HG03342 (cell line): ENCODE results near the gene RAD54L.

ENCODE experiments used
- ATAC-seq: cut with Tn5 transposase; IDR thresholded peaks from one replicate; pipeline ENCODE4 v1.9.1; 2021; ENCODE audit warnings: mild to moderate bottlenecking, moderate library complexity; ENCODE audit not compliant: unreplicated experiment

The RAD54L gene

DNA sequence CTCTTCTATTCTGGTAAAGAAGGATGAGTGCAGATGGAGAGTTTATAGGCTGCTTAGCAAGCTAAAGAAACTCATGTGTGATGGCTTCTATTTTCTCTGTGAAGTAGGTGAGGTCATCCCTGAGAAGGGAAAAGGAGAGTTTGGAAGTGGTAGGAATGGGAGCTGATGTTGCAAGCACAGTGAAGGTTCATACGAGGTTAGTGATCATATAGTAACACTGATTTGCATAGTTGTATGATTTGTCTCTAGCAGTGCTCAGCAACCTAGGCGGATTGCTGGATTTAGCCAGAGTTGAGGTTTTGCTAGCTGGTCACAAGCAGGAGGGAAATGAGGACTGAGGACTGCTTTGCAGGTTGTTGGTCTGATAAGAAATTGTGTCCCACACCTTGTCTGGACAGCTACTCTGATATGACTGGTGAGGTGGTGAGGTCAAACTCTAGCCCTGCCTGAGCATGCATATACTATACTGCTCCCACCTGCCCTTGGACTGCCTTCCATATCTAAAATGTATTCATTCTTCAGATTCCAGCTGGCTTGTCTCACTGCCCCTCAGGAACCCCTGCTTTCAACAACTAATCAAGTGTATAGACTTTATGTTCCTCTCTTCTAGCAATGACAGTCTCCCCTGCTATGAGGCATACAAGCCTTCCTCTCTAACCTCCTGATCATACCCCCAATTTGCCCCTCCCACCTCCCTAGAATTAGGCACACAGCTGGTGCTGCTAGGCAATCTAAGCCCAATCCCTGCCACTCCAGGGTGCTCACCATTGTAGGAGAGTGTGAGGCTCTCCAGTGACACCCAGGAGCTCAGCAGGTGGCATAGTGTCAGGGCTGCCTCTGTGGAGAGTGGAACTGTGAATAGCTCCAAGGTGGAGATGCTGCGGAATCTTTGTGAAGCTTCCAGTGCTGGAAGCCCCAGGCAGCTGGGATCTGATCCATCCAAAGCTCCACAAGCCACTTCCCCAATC is 37.3 kb downstream of the RAD54L start:
- no peak for ATAC-seq

DNA sequence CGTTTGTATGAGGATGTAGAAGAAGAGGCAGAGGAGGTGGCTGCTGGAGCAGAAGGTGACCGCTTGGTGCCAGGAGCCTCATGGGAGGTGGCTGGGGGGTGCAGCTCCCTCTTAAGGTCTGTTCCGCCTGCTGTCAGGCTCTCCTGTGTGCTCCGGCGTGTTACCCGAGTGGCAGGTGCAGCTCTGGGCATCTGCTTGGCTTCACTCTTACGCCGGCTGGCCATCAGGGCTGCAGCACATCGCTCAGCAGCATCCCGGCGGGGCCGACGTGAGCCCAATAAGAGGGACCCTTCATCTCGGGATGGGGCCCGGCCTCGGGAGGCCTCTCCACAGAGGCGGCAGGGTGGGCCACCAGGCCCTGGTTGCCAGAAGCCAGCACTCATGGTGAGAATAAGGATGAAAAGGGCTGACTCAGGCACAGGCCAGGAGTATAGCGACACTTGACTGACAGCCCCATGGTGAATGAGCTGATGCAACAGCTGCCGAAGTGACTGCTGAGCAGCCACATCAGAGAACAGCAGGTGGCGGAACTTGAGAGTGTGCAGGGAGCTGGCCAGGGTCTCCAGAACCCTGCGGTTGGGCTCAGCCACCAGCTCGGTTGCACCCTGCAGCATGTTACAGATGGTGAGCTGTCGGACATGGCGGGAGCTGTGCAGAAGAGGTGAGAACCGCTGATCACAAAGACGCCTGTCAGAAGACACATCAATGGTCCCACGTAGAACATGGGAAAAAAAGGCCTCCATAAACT is 38.3 kb downstream of the RAD54L start:
- no peak for ATAC-seq

DNA sequence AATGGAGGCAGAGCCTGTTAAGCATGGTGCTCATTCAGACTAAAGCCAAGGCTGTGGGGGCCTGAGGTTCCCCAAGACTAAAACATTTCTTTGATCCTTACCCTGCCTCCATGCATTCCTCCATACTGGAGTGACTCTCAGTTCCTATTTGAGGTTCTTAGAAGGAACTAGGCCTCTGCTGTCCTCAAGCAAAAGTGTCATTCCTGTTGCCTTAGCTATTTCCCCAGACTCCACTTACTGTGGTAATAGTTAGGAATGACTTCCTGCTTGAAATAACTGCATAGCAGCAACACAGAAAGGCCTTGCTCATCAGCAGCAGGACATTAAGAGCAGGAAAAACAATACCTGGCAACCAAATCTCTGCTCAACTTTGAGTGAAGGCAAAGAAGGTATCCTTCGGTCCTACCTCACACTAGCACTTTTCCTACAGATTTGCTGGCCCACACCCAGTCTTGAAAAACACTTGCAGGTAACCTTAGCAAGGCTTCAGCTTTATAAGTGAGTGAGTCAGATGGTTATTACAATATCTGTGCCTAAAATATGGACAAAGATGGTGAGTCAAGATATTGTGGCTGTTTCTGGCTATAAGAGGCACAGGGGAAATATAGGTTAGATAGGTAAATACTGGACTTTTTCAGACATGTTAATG is 41.0 kb downstream of the RAD54L start:
- no peak for ATAC-seq

DNA sequence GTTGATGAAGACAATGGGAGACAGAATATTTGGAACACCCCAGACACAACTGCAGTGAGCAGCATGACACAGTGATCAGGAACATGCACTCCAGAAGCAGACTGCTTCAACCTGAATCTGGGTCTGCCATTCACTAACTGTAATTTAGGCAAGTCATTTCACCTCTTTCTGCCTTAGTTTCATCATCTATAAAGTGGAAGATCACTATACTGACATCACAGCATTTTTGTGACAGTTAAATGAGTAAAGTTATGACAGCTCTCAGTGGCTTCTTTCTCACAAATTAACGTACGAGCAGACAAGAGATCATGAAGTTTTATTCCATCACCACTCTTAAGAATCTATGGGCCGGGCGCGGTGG is 41.6 kb downstream of the RAD54L start:
- ATAC-seq: no peak

DNA sequence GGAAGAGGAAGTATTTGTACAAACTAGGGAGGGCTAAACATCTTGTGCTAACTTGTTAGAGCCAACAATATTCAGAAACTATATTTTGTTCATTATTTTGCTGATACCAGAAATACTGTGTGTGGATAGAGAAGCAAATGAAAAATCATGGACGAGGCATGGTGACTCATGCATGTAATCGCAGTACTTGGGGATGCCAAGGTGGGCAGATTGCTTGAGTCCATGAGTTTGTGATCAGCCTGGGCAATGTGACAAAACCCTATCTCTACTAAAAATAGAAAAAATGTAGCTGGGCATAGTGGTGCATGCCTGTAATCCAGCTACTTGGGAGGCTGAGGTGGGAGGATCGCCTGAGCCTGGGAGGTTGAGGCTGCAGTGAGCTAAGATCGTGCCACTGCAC is 42.4 kb downstream of the RAD54L start:
- no peak for ATAC-seq

DNA sequence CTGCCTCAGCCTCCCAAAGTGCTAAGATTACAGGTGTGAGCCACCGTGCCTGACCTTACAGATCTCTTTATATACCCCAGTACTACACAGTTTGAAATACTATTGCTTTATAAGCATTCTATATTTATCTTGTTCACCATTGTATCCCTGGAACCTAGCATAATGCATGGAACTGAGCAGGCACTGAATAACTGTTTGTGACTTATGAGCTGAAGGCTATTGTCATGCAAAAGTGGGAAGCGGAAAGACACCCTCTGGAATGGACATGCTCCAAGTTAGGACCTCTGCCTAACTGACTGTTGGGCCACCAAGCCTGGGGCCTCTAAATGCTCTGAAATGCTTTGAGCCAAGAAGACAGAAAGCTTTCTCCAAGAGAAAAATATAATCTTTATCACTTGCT is 47.7 kb downstream of the RAD54L start:
- ATAC-seq: no peak

DNA sequence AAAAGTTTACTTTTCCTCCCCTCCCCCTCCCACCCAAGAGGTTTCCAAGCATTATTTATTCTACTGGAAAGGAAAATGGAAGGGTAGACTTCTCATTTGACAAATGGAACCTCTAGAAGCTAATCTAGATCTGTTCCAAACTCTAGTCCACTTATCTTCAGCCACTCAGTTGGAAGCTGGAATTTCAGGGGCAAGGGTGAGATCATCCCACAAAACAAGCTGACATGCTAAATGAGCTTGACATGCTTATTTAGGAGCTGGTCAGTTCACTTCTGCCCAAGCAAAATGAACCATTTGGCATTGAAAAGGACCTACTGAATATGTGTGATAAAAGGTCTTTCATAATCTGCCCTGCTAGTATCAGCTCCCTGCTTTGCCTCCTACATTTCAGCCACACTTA is 50.8 kb downstream of the RAD54L start:
- ATAC-seq: no peak

DNA sequence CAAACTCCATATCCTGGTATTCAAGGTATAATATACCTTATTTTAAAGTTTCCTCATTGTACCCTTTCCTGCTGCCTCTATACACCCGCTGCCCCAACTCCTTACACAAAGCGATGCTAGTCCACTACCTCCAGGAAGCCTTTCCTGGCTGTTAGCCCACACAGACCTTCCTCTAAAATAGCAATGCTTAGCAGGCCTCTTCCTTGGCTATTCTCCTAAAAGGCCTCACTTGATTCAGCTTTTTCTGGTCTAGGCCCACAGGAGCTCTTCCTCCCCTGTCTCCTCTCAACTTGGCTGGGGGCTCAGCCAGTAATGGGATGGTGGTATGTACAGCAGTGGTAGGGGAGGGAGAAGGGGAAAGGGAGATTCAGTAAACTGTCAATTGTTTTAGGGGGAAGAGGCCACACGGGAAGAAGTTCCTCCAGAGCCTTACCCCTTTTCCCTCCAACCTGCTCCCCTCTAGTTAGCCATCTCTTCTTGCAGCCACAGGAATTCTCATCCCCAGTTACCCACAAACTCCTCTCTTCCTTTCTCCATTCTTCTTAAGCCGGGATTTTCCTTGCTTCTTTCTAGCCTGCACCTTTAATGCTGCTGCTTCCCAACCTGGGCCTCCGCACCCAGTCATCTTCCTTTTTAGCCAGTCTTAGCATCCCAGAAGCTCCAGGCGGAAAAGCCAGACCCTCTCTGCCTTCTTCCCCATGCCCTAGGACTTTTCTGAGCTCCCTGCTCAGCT is 53.3 kb downstream of the RAD54L start:
- ATAC-seq: no peak

DNA sequence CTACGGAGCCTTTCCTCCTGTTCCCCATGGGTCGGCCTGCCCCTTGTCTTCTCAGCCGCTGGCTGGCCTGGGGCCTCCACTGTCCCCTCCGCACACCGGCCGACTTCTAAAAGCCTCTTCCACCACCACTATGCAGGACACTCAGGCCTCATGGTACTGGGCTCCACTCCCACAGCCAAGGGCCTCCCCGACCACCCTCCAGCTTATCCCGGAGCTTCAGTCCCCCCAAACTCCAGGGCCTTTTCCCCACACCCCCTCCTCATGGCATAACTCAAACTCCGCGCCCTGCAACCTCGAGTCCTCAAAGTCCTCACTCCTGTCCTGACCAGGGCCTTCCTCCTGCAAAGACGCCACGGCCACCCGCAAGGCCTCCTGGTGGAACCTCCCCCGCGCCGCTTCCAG is 53.8 kb downstream of the RAD54L start:
- ATAC-seq: no peak

DNA sequence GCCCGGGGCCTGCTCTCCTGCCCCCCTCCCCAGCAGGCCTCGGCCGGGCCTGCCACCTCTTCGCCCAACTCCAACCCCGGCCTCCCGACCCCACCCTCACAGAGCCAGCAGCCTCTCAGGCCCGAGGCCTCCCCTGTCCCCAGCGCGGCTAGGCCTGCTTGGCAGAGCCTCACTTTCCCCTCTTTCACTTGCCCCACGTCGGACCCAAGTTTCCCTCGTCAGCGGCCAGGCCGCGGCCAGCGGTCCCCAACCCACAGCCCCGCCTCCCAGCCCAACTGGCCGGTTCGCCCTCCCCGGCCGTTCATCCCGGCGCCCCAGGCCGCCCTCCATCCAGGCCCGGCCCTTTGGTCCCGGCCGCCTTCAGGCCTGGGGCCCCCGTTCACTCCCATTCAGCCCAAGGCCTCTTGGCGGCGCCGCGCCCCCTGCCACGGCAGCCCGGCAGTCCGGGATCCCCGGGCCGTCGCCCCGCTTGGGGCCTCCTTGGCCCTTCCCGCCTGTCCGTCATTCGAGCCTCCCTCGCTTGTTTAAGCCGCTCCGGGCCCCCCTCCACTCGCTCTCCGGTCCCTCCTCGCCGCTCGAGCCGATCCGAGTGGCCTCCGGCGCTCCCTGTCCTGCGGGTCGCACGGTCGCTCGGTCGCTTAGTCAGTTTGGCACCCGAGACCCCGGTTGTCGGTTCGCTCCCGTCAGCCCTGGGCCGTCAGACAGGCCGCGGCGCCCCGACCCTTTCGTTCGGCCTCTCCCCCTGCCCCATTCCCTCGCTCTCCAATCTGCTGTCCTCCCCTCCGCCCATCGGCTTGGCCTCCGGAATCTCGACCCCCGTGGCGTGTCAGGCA is 54.5 kb downstream of the RAD54L start:
- ATAC-seq: peak; percentile 33

DNA sequence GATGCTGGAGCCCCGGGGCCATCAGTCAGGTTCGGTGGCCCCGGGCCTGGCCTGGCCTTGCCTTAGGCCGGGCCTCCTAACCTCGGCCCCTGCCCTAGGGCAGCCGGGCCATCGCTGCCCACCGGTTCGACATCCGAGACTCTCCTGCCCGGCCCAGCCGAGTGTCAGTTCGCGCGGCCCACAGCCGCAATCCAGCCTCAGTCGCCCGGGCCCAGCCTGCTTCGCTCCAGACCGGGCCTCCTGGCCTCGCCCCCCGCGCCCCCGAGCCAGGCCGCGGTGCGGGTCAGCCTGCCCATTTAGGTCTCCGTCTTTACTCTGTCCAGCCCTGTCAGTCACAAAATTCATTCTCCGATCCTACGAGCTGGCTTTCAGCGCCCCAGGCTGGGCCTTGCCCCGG is 55.1 kb downstream of the RAD54L start:
- ATAC-seq: no peak

DNA sequence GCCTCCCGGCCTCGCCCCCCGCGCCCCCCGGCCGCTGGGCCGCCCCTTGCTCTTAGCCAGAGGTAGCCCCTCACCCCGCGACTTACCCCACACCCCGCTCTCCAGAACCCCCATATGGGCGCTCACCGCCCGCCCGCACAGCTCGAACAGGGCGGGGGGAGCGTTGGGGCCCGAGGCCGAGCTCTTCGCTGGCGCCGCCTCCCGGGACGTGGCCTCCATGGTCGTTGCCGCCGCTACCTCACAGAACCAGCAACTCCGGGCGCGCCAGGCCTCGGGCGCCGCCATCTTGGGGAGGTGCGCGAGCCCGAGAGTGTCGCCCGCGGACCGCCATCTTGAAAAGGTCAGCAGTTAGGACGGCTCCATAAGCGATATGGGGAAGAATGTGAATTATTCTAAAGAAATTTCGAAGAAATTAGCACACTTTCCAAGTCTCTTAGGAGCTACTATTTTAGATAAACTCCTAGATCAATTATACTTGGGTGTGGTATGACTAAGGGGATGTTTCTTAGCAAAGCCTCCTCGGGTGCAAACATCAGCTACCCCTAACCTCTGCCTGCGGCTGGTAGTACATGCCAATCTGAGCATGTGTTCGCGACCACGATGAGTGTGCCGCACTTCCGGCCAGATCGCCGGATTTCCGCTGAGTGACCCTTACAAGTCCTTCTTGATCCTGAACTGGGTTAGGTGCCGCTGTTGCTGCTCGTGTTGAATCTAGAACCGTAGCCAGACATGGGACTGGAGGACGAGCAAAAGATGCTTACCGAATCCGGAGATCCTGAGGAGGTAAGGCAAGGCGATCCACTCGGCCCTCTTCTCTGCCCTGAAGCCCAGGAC is 55.7 kb downstream of the RAD54L start, which contains the start of the genes LRRC41 and UQCRH:
Gene LRRC41 (minus strand): TSS at position 579 of the 834 bp plus-strand sequence. CDS start 294 bp downstream, at position 285.
Gene UQCRH (plus strand): TSS at position 661 of the 834 bp plus-strand sequence. CDS start 69 bp downstream, at position 730.
- peak; percentile 75 for ATAC-seq

DNA sequence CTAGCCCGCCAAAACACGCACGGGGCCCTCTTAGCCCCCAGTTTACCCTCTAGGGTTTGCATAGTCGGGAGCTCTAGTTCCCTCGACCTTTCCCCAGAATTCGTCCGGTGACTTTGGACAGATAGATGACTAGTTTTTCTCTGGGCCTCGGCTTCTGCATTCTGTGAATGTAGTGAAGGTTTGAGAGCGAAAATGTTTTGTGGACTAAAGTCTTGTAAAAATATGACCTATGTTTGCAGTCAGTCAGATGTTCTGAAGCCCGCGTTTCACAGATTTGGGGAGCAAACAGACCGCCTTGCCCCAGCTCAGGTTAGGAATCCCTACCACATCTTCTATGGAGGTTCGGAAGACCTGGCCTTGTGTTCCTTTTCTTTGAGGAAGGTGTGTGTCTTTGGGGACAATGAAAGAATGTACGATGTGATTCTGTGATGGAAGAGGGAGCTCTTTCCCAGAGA is 56.3 kb downstream of the RAD54L start:
- no peak for ATAC-seq

DNA sequence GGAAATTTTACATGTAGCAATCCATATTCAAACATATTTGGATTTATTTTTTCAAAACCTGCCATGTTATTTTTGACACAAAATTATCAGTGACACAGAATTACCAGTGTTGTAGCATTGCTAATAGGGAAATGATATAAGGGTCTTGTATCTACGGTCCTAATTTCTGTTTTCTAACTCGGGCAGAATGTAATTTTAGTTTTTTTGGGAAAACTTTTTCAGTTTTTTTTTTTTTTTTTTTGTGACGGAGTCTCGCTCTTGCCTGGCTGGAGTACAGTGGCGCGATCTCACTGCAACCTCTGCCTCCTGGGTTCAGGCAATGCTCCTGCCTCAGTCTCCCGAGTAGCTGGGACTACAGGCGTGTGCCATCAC is 58.6 kb downstream of the RAD54L start:
- ATAC-seq: no peak

DNA sequence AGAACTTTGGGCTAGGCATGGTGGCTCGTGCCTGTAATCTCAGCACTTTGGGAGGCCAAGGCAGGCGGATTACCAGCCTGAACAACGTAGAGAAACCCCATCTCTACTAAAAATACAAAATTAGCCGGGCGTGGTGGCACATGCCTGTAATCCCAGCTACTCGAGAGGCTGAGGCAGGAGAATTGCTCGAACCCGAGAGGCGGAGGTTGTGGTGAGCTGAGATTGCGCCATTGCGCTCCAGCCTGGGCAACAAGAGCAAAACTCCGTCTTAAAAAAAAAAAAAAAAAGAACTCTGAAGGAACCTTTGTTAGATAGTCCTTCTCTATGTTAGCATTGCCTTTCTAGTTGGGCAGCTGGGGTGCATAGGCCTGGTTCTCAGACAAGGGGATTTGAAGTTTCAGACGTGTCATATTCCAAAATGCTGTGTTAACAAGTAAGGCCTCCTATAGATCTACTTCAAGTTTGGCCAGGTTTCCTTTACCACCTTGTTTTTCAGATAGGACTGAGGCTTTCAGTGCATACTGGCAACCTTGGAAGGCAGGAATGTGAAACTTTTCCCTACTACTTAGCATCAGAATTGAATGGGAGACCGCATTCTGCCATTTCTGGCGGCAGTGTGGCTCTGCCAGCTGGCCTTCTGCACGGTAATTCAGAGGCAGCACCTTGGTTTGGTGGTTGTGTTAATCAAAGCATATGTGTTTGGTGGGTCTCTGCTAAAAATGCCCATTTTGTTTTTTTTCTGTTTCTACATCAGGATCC is 62.0 kb downstream of the RAD54L start:
- ATAC-seq: no peak

DNA sequence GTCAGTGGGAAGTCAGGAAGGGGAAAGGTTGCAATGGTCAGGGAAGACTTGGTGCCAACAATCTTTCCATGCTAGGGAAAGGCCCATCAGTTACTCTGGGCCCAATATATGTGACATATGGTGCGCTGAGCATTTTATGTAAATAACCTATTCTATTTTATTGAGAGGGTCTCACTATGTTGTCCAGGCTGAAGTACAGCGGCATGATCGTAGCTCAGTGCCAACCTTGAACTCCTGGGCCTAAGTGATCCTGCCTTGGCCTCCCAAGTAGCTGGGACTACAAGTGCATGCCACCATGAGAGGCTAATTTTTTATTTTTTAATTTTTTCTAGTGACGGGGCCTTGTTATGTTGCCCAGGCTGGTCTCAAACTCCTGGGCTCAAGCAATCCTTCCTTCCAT is 62.8 kb downstream of the RAD54L start:
- ATAC-seq: no peak

DNA sequence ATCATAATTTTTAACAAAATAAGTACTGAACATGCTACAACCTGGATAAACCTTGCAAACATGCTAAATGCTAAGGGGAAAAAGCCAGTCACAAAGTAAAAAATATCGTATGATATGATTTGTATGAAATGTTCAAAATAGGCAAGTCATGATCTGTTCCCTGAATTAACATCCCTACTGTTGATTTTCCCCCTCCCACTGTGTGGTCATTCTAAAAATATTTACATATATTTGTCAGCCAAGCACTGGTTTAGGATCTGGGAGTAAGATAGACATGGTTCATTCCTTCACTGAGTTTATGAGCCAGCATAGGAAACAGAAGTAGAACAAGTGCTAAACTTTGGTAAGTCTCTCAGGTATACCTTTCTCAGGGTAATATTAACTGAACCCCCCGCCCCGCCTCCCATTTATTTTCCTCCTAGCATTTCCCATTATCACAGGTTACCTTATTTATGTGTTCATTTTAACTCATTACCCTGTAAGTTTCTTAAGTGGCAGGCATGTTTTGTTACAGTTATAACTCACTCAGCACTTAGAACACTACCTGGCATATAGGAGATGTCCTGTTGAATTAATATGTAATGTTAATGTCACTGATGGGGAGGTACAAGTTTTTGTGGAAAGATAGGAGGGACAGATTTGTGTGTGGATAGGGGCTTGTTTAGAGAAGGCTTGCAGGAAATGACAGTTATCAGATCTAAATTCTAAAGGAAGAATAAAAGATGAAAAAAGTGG is 68.3 kb downstream of the RAD54L start:
- no peak for ATAC-seq
